Measurements from ENCODE around the gene SBK1.

Gene SBK1

DNA sequence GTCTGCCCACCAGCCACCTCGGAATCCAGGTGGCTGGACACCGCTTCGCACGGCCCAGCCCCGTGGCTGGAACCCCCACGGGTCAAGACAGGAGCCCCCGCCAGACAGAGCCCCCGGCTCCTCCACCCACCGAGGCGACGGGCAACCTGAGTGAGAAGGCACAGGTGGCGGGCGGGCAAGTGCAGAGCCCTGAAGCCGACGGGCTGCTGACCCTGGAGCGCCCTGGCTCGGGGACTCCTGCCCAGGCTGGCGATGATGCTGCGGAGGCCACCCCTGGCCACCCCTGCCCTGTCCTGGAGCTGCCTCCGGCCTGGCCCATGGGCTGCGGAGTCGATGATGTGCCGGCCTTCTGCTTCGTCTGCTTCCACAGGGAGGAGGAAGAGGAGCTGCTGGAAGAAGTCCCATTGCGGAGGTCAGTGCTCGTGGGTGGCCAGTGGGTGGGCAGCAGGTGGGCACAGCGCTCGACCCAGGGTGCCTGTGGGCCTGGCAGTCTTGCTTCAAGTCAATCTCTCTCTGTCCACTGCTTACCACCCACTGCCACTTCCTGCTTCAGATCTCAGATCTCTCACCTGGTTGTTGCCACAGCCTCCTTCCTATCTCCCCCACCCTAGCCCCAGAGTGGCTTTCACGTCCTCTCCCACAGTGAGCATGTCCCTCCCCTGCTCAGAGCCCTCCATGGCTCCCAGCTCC, 33.1 kb upstream of the SBK1 start:
- TF ChIP-seq, protein P1, sequence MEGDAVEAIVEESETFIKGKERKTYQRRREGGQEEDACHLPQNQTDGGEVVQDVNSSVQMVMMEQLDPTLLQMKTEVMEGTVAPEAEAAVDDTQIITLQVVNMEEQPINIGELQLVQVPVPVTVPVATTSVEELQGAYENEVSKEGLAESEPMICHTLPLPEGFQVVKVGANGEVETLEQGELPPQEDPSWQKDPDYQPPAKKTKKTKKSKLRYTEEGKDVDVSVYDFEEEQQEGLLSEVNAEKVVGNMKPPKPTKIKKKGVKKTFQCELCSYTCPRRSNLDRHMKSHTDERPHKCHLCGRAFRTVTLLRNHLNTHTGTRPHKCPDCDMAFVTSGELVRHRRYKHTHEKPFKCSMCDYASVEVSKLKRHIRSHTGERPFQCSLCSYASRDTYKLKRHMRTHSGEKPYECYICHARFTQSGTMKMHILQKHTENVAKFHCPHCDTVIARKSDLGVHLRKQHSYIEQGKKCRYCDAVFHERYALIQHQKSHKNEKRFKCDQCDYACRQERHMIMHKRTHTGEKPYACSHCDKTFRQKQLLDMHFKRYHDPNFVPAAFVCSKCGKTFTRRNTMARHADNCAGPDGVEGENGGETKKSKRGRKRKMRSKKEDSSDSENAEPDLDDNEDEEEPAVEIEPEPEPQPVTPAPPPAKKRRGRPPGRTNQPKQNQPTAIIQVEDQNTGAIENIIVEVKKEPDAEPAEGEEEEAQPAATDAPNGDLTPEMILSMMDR (IDR thresholded peaks at IDR 0.05; ENCODE audit: low read length, missing control alignments), result no peak
- DNase-seq (ENCODE audit: low read depth), result no peak
- no peak overlapping the region for H3K4me3 ChIP-seq (replicated peaks; ENCODE audit: low read depth, low read length)

DNA sequence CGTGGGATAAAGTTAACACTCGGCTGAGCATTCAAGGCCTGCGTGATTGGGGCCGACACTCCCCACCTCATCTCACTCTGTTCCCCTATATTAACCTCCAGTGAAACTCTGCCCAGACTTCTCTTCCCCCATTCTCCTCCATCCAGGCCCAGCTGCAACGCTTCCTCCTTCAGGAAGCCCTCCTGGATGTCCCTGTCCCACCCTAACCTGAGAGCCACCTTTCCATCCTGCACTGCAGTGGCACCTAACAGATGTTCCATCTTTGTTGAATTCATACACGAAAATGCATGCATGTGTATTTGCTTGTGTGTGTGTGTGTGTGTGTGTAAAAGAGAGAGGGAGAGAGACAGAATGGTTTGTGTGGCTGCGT, 32.6 kb upstream of the SBK1 start:
- TF ChIP-seq, protein P1 (IDR thresholded peaks at IDR 0.05; ENCODE audit: low read length, missing control alignments), result no peak
- H3K4me3 ChIP-seq (replicated peaks; ENCODE audit: low read depth, low read length), result no peak overlapping the region
- no peak for DNase-seq (ENCODE audit: low read depth)

DNA sequence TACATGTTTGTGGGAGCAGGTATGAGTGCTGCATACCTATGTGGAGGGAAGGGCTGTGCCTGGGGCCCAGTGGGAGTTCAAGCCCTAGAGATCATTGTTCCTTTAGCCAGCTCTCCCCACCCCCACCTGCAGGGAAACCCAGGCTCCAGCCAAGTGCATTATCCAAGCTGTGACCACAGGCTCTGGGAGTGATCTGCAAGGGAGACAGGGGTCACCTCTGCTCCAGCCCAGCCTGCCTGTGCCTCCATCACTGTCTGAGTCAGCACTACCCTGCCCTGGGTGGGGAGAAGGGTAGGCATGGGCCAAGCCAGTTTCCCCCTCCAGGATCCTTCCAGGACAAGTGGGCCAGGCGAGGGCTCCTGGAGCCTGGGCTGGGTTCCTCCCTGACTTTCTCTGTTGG, 32.1 kb upstream of the SBK1 start:
- no peak for DNase-seq (ENCODE audit: low read depth)
- no peak overlapping the region for H3K4me3 ChIP-seq (replicated peaks; ENCODE audit: low read depth, low read length)
- TF ChIP-seq, protein P1 (IDR thresholded peaks at IDR 0.05; ENCODE audit: low read length, missing control alignments), result no peak

DNA sequence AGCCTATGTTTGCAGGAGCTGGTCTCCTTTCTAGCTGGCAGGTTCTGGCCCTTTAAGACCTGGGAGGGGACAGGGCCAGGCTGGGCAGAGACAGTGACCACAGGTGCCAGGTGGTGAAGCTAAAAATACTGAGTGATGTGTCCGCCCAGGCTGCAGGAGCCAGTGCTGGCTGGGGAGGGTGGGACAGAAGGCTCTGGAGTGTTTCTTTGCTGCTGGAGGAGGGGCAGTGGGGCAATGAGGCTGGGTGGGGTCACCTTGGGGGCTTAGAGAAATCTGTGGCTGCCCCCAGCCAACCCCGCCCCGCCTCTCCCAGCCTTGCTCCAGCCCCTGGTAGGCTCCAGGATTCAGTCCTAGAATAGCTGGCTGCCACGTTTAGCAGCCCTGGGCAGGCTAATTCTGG, 30.4 kb upstream of the SBK1 start:
- no peak for DNase-seq (ENCODE audit: low read depth)
- H3K4me3 ChIP-seq (replicated peaks; ENCODE audit: low read depth, low read length), result no peak overlapping the region
- TF ChIP-seq, protein P1 (IDR thresholded peaks at IDR 0.05; ENCODE audit: low read length, missing control alignments), result no peak

DNA sequence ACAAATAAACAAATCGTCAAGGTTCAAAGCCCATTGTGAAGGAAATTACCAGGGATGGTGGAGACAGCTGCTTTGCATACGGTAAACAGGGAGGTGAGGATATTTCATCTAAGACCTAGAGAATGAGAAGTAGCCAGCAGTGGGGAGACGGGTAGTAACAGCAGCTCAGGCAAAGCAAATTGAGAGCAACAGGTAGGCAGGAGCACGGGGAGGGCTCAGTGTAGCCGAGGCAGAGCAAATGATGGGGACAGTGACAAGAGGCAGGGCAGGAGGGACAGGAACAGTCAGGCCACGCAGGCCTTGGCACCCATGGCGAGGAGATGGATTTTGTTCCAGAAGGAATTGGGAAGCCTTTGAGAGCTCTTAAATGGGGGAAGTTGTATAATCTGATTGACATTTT, 29.0 kb upstream of the SBK1 start:
- TF ChIP-seq, protein P1 (IDR thresholded peaks at IDR 0.05; ENCODE audit: low read length, missing control alignments), result no peak
- DNase-seq (ENCODE audit: low read depth), result no peak
- no peak overlapping the region for H3K4me3 ChIP-seq (replicated peaks; ENCODE audit: low read depth, low read length)

DNA sequence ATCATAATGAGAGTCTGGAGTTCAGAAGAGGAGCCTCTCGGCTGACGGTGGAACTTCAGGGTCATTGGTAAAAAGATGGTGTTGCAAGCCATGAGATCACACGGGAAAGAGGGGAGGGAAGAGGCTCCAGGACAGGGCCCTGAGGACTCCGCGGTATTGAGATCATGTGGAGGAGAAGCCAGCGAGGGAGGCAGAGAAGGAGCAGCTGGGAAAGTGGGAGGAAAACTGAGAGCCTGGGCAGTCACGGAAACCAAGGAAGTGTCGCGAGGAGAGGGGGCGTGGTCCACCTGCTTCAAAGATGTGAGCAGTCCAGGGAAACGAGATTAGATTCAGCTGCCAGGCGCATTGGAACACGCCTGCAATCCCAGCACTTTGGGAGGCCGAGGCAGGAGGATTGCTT, 27.7 kb upstream of the SBK1 start:
- TF ChIP-seq, protein P1 (IDR thresholded peaks at IDR 0.05; ENCODE audit: low read length, missing control alignments), result no peak
- peak; percentile 88 for DNase-seq (ENCODE audit: low read depth)
- H3K4me3 ChIP-seq (replicated peaks; ENCODE audit: low read depth, low read length), result no peak overlapping the region

DNA sequence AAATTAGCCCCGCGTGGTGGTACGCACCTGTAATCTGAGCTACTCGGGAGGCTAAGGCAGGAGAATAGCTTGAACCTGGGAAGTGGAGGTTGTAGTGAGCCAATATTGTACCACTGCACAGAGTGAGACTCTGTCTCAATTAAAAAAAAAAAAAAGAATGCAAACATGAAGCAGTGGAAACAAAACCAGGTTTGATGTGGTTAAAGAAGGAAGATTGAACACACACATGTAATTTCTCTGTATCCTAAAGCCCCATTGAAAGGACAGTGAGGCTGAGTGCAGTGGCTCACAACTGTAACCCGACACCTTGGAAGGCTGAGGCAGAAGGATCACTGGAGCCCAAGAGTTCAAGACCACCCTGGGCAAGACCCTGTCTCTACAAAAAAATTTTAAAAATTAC, 26.5 kb upstream of the SBK1 start:
- no peak overlapping the region for H3K4me3 ChIP-seq (replicated peaks; ENCODE audit: low read depth, low read length)
- TF ChIP-seq, protein P1 (IDR thresholded peaks at IDR 0.05; ENCODE audit: low read length, missing control alignments), result no peak
- DNase-seq (ENCODE audit: low read depth), result no peak
